PC-9 (cell line): ENCODE measurements around the gene OR10H3. TPM values are rescaled to one million over a fixed set of nuclear protein-coding genes. Genes with fewer than 3 reads are reported as not detected.

ENCODE experiments used
- BruUV-seq: library from RNA; stranded (reverse); fragments of 400-500 nt; replicated peaks from 2 replicates; lab custom pipeline; 2021; lab: Mats Ljungman, UMichigan
- CTCF ChIA-PET: fragments of 300-600 bp; sonication (Branson Sonifier 250); formaldehyde crosslinking; loops from one replicate; lab custom pipeline; 2022; ENCODE audit warnings: antibody characterized with exemption; lab: Charles Lee
- POLR2A ChIA-PET: fragments of 300-600 bp; sonication (Branson Sonifier 250); formaldehyde crosslinking; loops from one replicate; lab custom pipeline; 2022; ENCODE audit warnings: antibody characterized with exemption; ENCODE audit not compliant: unreplicated experiment; lab: Charles Lee
- DNase-seq, 2 experiments: peaks; one replicate each; pipeline versions ENCODE4 v3.0.0 to v3.0.0-alpha.2; 2015 to 2022; ENCODE audit warnings: mixed read lengths in 1 of 2
- H2AFZ ChIP-seq: fragments of 200-600 bp; sonication (generic); 2 replicates; pipeline ENCODE4 v1.8.1; 2017; ENCODE audit warnings: antibody characterized with exemption
- H3F3A ChIP-seq: fragments of 200-600 bp; sonication (generic); 2 replicates; pipeline ENCODE4 v1.8.1; 2017; ENCODE audit warnings: antibody characterized with exemption, mild to moderate bottlenecking, low read depth; ENCODE audit not compliant: insufficient read depth
- H3K27ac ChIP-seq: fragments of 200-600 bp; sonication (generic); 2 replicates; pipeline ENCODE4 v1.6.1; 2016; ENCODE audit warnings: mixed run types
- H3K27me3 ChIP-seq: fragments of 200-600 bp; sonication (generic); 2 replicates; pipeline ENCODE4 v1.6.1; 2016; ENCODE audit warnings: low read depth, mixed run types; ENCODE audit not compliant: insufficient read depth
- H3K36me3 ChIP-seq: fragments of 200-600 bp; sonication (generic); 2 replicates; pipeline ENCODE4 v1.6.1; 2016; ENCODE audit warnings: low read depth, mixed run types
- H3K4me1 ChIP-seq: fragments of 200-600 bp; sonication (generic); replicated peaks from 2 replicates; pipeline ENCODE4 v1.6.1; 2016; ENCODE audit warnings: mixed run types; ENCODE audit not compliant: insufficient read depth
- H3K4me2 ChIP-seq: fragments of 200-600 bp; sonication (generic); 2 replicates; pipeline ENCODE4 v1.6.1; 2017; ENCODE audit warnings: mixed run types
- H3K4me3 ChIP-seq: fragments of 200-600 bp; sonication (generic); 2 replicates; pipeline ENCODE4 v1.6.1; 2016; ENCODE audit warnings: mixed run types
- H3K79me2 ChIP-seq: fragments of 200-600 bp; sonication (generic); 2 replicates; pipeline ENCODE4 v1.6.1; 2017; ENCODE audit warnings: low read depth, mixed run types
- H3K9me2 ChIP-seq: fragments of 200-600 bp; sonication (generic); 2 replicates; pipeline ENCODE4 v1.8.1; 2017; ENCODE audit warnings: mild to moderate bottlenecking; ENCODE audit not compliant: insufficient read depth
- H3K9me3 ChIP-seq: fragments of 200-600 bp; sonication (generic); 2 replicates; pipeline ENCODE4 v1.8.1; 2016; ENCODE audit warnings: low read depth; ENCODE audit not compliant: insufficient read depth
- H4K20me1 ChIP-seq: fragments of 200-600 bp; sonication (generic); 2 replicates; pipeline ENCODE4 v1.8.1; 2017; ENCODE audit not compliant: insufficient read depth
- CTCF ChIP-seq: fragments of 200-600 bp; sonication (generic); conservative IDR thresholded peaks from 2 replicates; pipeline ENCODE4 v1.6.1; 2017; ENCODE audit warnings: mixed run types, antibody characterized with exemption, mild to moderate bottlenecking, moderate library complexity
- EZH2 ChIP-seq: fragments of 200-600 bp; sonication (generic); IDR thresholded peaks from 2 replicates; pipeline ENCODE4 v1.8.0; 2017; ENCODE audit warnings: antibody characterized with exemption, low read depth
- intact Hi-C: fragments of 100-400 bp; cut with micrococcal nuclease; formaldehyde crosslinking; loops from one replicate; pipeline ENCODE4 v1.10.0; 2022; ENCODE audit not compliant: unreplicated experiment
- total RNA-seq: library from RNA; stranded (reverse); gene quantifications from 2 replicates; pipeline ENCODE4 v1.2.3, GENCODE V29; 2021

OR10H3 gene
- total RNA-seq, 1 experiment from 2014 or later = not detected

- Histone ChIP-seq H3K4me3 (no peak within 1 kb of the TSS), H3K9me2 (no peaks in the 10 kb centered on the region), H4K20me1 (no peaks in the 10 kb centered on the region), H3K4me1 (no peaks in the 10 kb centered on the region), H2AFZ (no peak within 1 kb of the TSS), H3F3A (no peaks in the 10 kb centered on the region), H3K27me3 (peaks cover 34% of the 10 kb centered on the region; the same call in 1 of the 2 replicates), H3K36me3 (no peaks in the 10 kb centered on the region), H3K27ac (no peak within 1 kb of the TSS), H3K9me3 (no peaks in the 10 kb centered on the region), H3K4me2 (no peak within 1 kb of the TSS), H3K79me2 (no peaks in the 10 kb centered on the region)
- intact Hi-C loops = no loop called here
- ChIA-PET CTCF (no interaction called here), POLR2A (no interaction called here)
- no peak for DNase-seq
- BruUV-seq = no TSS peak
- TF ChIP-seq CTCF (no peak), EZH2 (no peak)
These were observed 10.1 kb upstream of the OR10H3 start, which contains the start of gene OR10H2 for GRCh38 chr19:15727724-15728123. Gene OR10H2 (plus strand): TSS chr19:15728024. CDS start chr19:15728044, 20 bp downstream.

- ChIA-PET CTCF (no interaction called here), POLR2A (no interaction called here)
- H3F3A ChIP-seq = no peaks in the 10 kb centered on the region
- no peaks in the 10 kb centered on the region for H3K79me2 ChIP-seq
- no peak overlapping the region for H3K4me3 ChIP-seq
- H2AFZ ChIP-seq = no peak overlapping the region
- H3K4me2 ChIP-seq = no peak overlapping the region
- TF ChIP-seq CTCF (no peak), EZH2 (no peak)
- no peak overlapping the region for H3K27ac ChIP-seq
- intact Hi-C loops = no loop called here
- H3K9me3 ChIP-seq = no peaks in the 10 kb centered on the region
- DNase-seq = no peak
- no TSS peak for BruUV-seq
- H3K36me3 ChIP-seq = no peaks in the 10 kb centered on the region
- no peaks in the 10 kb centered on the region for H4K20me1 ChIP-seq
- peaks cover 29% of the 10 kb centered on the region; the same call in 1 of the 2 replicates for H3K27me3 ChIP-seq
- H3K4me1 ChIP-seq = no peaks in the 10 kb centered on the region
- no peaks in the 10 kb centered on the region for H3K9me2 ChIP-seq
These were observed 7.2 kb upstream of the OR10H3 start for GRCh38 chr19:15730538-15730937.

- Histone ChIP-seq H3K36me3 (no peaks in the 10 kb centered on the region), H3K4me3 (no peak overlapping the region), H3K79me2 (no peaks in the 10 kb centered on the region), H3K4me1 (no peaks in the 10 kb centered on the region), H3K27ac (no peak overlapping the region), H3K27me3 (peaks cover 14% of the 10 kb centered on the region; the same call in 1 of the 2 replicates), H3F3A (no peaks in the 10 kb centered on the region), H3K4me2 (no peak overlapping the region), H3K9me3 (no peaks in the 10 kb centered on the region), H3K9me2 (no peaks in the 10 kb centered on the region), H4K20me1 (no peaks in the 10 kb centered on the region), H2AFZ (no peak overlapping the region)
- POLR2A ChIA-PET = interaction anchor here (0.7 kb wide), 1 partner anchor 1298 kb away, joined by 3 read pairs; no protein-coding TSS in a partner anchor
- intact Hi-C loops = no loop called here
- no peak for DNase-seq
- TF ChIP-seq CTCF (no peak), EZH2 (no peak)
- CTCF ChIA-PET = no interaction called here
- no TSS peak for BruUV-seq
These were observed 5.4 kb upstream of the OR10H3 start for GRCh38 chr19:15732388-15732787.
